Progenitor cell of endocrine pancreas (in vitro differentiated cells): ENCODE data around the gene PPAT. TPM values are rescaled to one million over a fixed set of nuclear protein-coding genes. Genes with fewer than 3 reads are reported as not detected.

Experiments
- DNase-seq: peaks from one replicate; pipeline ENCODE4 v3.0.0; 2021; ENCODE audit warnings: low spot score; ENCODE audit not compliant: unreplicated experiment
- H3K27ac Mint-ChIP-seq: 2 replicates; pipeline ENCODE4 v1.8.0; 2021; ENCODE audit warnings: mild to moderate bottlenecking, moderate library complexity, mixed read lengths
- H3K27me3 Mint-ChIP-seq: 2 replicates; pipeline ENCODE4 v1.8.0; 2021; ENCODE audit warnings: mixed read lengths
- H3K36me3 Mint-ChIP-seq: 2 replicates; pipeline ENCODE4 v1.8.0; 2022; ENCODE audit warnings: mixed read lengths; ENCODE audit not compliant: insufficient read depth
- H3K4me1 Mint-ChIP-seq: 2 replicates; pipeline ENCODE4 v1.8.0; 2021; ENCODE audit warnings: low read depth, mixed read lengths
- H3K4me3 Mint-ChIP-seq: 2 replicates; pipeline ENCODE4 v1.8.0; 2021; ENCODE audit warnings: low read depth, mild to moderate bottlenecking, moderate library complexity, mixed read lengths
- H3K9me3 Mint-ChIP-seq: 2 replicates; pipeline ENCODE4 v1.8.0; 2021; ENCODE audit warnings: low read depth, mixed read lengths
- CTCF ChIP-seq: fragments of 200-600 bp; sonication (generic); IDR thresholded peaks from one replicate; pipeline ENCODE4 v1.5.0; 2021; ENCODE audit warnings: antibody characterized with exemption, mild to moderate bottlenecking; ENCODE audit not compliant: unreplicated experiment
- total RNA-seq: library from RNA; stranded (reverse); gene quantifications from 2 replicates; pipeline ENCODE4 v1.2.1, GENCODE V29; 2021

The PPAT gene
- total RNA-seq, 1 donor from 2014 or later: 24.4 TPM

- peak; percentile 47 for DNase-seq
- TF ChIP-seq CTCF: no peak
- no peaks in the 10 kb centered on the region for H3K9me3 Mint-ChIP-seq
- peak overlapping the region; percentile 96 for H3K4me3 Mint-ChIP-seq
- H3K27ac Mint-ChIP-seq: peak overlapping the region; percentile 97
- H3K4me1 Mint-ChIP-seq: peaks cover 20% of the 10 kb centered on the region
- H3K27me3 Mint-ChIP-seq: no peaks in the 10 kb centered on the region
- no peaks in the 10 kb centered on the region for H3K36me3 Mint-ChIP-seq
These were observed 746 bp downstream of the PPAT start for GRCh38 chr4:56434599-56435139.

- Mint-ChIP-seq H3K27me3 (no peaks in the 10 kb centered on the region), H3K36me3 (no peaks in the 10 kb centered on the region), H3K4me1 (peaks cover 19% of the 10 kb centered on the region), H3K27ac (no peak overlapping the region), H3K9me3 (no peaks in the 10 kb centered on the region), H3K4me3 (peak overlapping the region; percentile 96)
- DNase-seq: no peak
- TF ChIP-seq CTCF: no peak
These were observed 2.1 kb downstream of the PPAT start for GRCh38 chr4:56433280-56433679.

- peaks cover 10% of the 10 kb centered on the region for H3K4me1 Mint-ChIP-seq
- peaks cover 4% of the 10 kb centered on the region for H3K9me3 Mint-ChIP-seq
- no peak for DNase-seq
- peaks cover 2% of the 10 kb centered on the region for H3K36me3 Mint-ChIP-seq
- no peak for TF ChIP-seq CTCF
- no peak overlapping the region for H3K4me3 Mint-ChIP-seq
- H3K27me3 Mint-ChIP-seq: no peaks in the 10 kb centered on the region
- no peak overlapping the region for H3K27ac Mint-ChIP-seq
These were observed 5.2 kb downstream of the PPAT start for GRCh38 chr4:56430203-56430602.

GRCh38 chr4:56427179-56427578 lies 8.2 kb downstream of the PPAT start:
- Mint-ChIP-seq H3K4me1 (peaks cover 3% of the 10 kb centered on the region), H3K27ac (no peak overlapping the region), H3K36me3 (peaks cover 2% of the 10 kb centered on the region), H3K27me3 (no peaks in the 10 kb centered on the region), H3K9me3 (peaks cover 4% of the 10 kb centered on the region), H3K4me3 (no peak overlapping the region)
- no peak for TF ChIP-seq CTCF
- DNase-seq: no peak

GRCh38 chr4:56426273-56426672 lies 9.1 kb downstream of the PPAT start:
- no peak for DNase-seq
- TF ChIP-seq CTCF: no peak
- Mint-ChIP-seq H3K27ac (no peak overlapping the region), H3K36me3 (peaks cover 4% of the 10 kb centered on the region), H3K9me3 (peaks cover 4% of the 10 kb centered on the region), H3K4me3 (no peak overlapping the region), H3K27me3 (no peaks in the 10 kb centered on the region), H3K4me1 (peaks cover 3% of the 10 kb centered on the region)
